Astrocyte (in vitro differentiated cells and primary cell): ENCODE data around the gene ARHGAP40. TPM values are rescaled to one million over a fixed set of nuclear protein-coding genes. Genes with fewer than 3 reads are reported as not detected.
A peak's percentile ranks its signal among the peaks of the same experiment; 100 is the strongest.

Experiments
- DNase-seq: peaks from one replicate; pipeline ENCODE4 v3.0.0-alpha.2; 2010; ENCODE audit warnings: low read depth
- FAIRE-seq: peaks from 2 replicates; lab custom pipeline; 2011; peaks lifted over from hg19 to GRCh38; lab: Jason Lieb, UNC
- H2AFZ ChIP-seq: 2 replicates; pipeline ENCODE4 v1.6.0; 2012; ENCODE audit warnings: low read depth, low read length, inconsistent platforms
- H3K27ac ChIP-seq: 2 replicates; pipeline ENCODE4 v1.5.1; 2011; ENCODE audit warnings: low read depth, low read length, inconsistent platforms
- H3K27me3 ChIP-seq: 2 replicates; pipeline ENCODE4 v1.6.0; 2011; ENCODE audit warnings: low read length, inconsistent platforms; ENCODE audit not compliant: insufficient read depth
- H3K36me3 ChIP-seq: 2 replicates; pipeline ENCODE4 v1.5.1; 2011; ENCODE audit warnings: low read length, inconsistent platforms; ENCODE audit not compliant: insufficient read depth
- H3K4me1 ChIP-seq: 2 replicates; pipeline ENCODE4 v1.5.1; 2011; ENCODE audit warnings: low read length, inconsistent platforms; ENCODE audit not compliant: insufficient read depth
- H3K4me2 ChIP-seq: 2 replicates; pipeline ENCODE4 v1.6.0; 2012; ENCODE audit warnings: low read length, inconsistent platforms
- H3K4me3 ChIP-seq: 2 replicates; pipeline ENCODE4 v1.5.1; 2011; ENCODE audit warnings: low read depth, mild to moderate bottlenecking, low read length, inconsistent platforms; ENCODE audit not compliant: insufficient read depth
- H3K79me2 ChIP-seq: 2 replicates; pipeline ENCODE4 v1.6.0; 2012; ENCODE audit warnings: mild to moderate bottlenecking, low read length, inconsistent platforms; ENCODE audit not compliant: insufficient read depth
- H3K9ac ChIP-seq: 2 replicates; pipeline ENCODE4 v1.6.0; 2012; ENCODE audit warnings: mild to moderate bottlenecking, low read length, inconsistent platforms
- H3K9me3 ChIP-seq: 2 replicates; pipeline ENCODE4 v1.5.1; 2012; ENCODE audit warnings: low read depth, mild to moderate bottlenecking, low read length, inconsistent platforms; ENCODE audit not compliant: insufficient read depth
- H4K20me1 ChIP-seq: 2 replicates; pipeline ENCODE4 v1.6.0; 2012; ENCODE audit warnings: low read length, inconsistent platforms; ENCODE audit not compliant: insufficient read depth
- H3K27ac Mint-ChIP-seq: one replicate; pipeline ENCODE4 v1.8.0; 2021; ENCODE audit warnings: mild to moderate bottlenecking, mixed read lengths; ENCODE audit not compliant: unreplicated experiment
- H3K27me3 Mint-ChIP-seq: one replicate; pipeline ENCODE4 v1.8.0; 2021; ENCODE audit warnings: low read depth, mixed read lengths; ENCODE audit not compliant: unreplicated experiment
- H3K36me3 Mint-ChIP-seq: one replicate; pipeline ENCODE4 v1.8.0; 2021; ENCODE audit warnings: low read depth, mixed read lengths; ENCODE audit not compliant: unreplicated experiment
- H3K4me1 Mint-ChIP-seq: one replicate; pipeline ENCODE4 v1.8.0; 2021; ENCODE audit warnings: low read depth, mixed read lengths; ENCODE audit not compliant: unreplicated experiment
- H3K4me3 Mint-ChIP-seq: one replicate; pipeline ENCODE4 v1.8.0; 2021; ENCODE audit warnings: mild to moderate bottlenecking, moderate library complexity, mixed read lengths; ENCODE audit not compliant: unreplicated experiment
- H3K9me3 Mint-ChIP-seq: one replicate; pipeline ENCODE4 v1.8.0; 2021; ENCODE audit warnings: mild to moderate bottlenecking, mixed read lengths; ENCODE audit not compliant: unreplicated experiment
- CTCF ChIP-seq: IDR thresholded peaks from 2 replicates; pipeline ENCODE4 v1.5.1; 2011; ENCODE audit warnings: low read depth, mild to moderate bottlenecking, inconsistent platforms, low read length, moderate library complexity; ENCODE audit not compliant: insufficient read depth
- EZH2 ChIP-seq: IDR thresholded peaks from 2 replicates; pipeline ENCODE4 v1.6.1; 2012; ENCODE audit warnings: mild to moderate bottlenecking, low read length, inconsistent platforms; ENCODE audit not compliant: insufficient read depth
- total RNA-seq: library from RNA; stranded (reverse); gene quantifications from 2 replicates; pipeline ENCODE4 v1.2.1, GENCODE V29; 2021

The ARHGAP40 gene
- total RNA-seq, 1 donor from 2014 or later, result 0.27 TPM

- Mint-ChIP-seq H3K9me3 (peaks cover 2% of the 10 kb centered on the region), H3K36me3 (no peaks in the 10 kb centered on the region), H3K27me3 (peaks cover 73% of the 10 kb centered on the region), H3K27ac (no peak overlapping the region), H3K4me3 (peak overlapping the region; percentile 90), H3K4me1 (peaks cover 4% of the 10 kb centered on the region)
- Histone ChIP-seq H3K4me2 (peak overlapping the region; percentile 97), H3K79me2 (no peaks in the 10 kb centered on the region), H3K4me1 (peaks cover 6% of the 10 kb centered on the region), H3K27ac (no peak overlapping the region), H3K4me3 (no peak overlapping the region), H4K20me1 (no peaks in the 10 kb centered on the region), H3K27me3 (peaks cover 7% of the 10 kb centered on the region), H3K9ac (no peak overlapping the region), H2AFZ (no peak overlapping the region), H3K36me3 (no peaks in the 10 kb centered on the region), H3K9me3 (no peaks in the 10 kb centered on the region)
- no peak for DNase-seq
- FAIRE-seq, result no peak
- no peak for TF ChIP-seq EZH2
- TF ChIP-seq CTCF, result no peak
These were observed 71.7 kb downstream of the ARHGAP40 start for GRCh38 chr20:38673261-38673660.

- peak overlapping the region; percentile 87 for H2AFZ ChIP-seq
- peak overlapping the region; percentile 71 for H3K9ac ChIP-seq
These were observed 72.1 kb downstream of the ARHGAP40 start for GRCh38 chr20:38673725-38674091.

More at GRCh38 chr20:38673725-38674091, 72.1 kb downstream of the ARHGAP40 start:
- TF ChIP-seq EZH2 (no peak), CTCF (no peak)
- peaks cover 4% of the 10 kb centered on the region for H3K4me1 Mint-ChIP-seq
- DNase-seq (peak; percentile 6), FAIRE-seq (no peak)
- H3K4me3 ChIP-seq, result peak overlapping the region; percentile 62
- H3K36me3 ChIP-seq, result no peaks in the 10 kb centered on the region
- peaks cover 76% of the 10 kb centered on the region for H3K27me3 Mint-ChIP-seq
- H3K36me3 Mint-ChIP-seq, result no peaks in the 10 kb centered on the region
- peaks cover 6% of the 10 kb centered on the region for H3K4me1 ChIP-seq
- peak overlapping the region; percentile 66 for H3K27ac Mint-ChIP-seq
- no peaks in the 10 kb centered on the region for H3K79me2 ChIP-seq
- no peaks in the 10 kb centered on the region for H4K20me1 ChIP-seq
- H3K27ac ChIP-seq, result no peak overlapping the region
- H3K4me2 ChIP-seq, result peak overlapping the region; percentile 97
- H3K27me3 ChIP-seq, result peaks cover 7% of the 10 kb centered on the region
- H3K9me3 ChIP-seq, result no peaks in the 10 kb centered on the region
- peaks cover 2% of the 10 kb centered on the region for H3K9me3 Mint-ChIP-seq
- H3K4me3 Mint-ChIP-seq, result peak overlapping the region; percentile 90
